ENCODE measurements around the gene ARHGEF40.
A peak's percentile ranks its signal among the peaks of the same experiment; 100 is the strongest.

The ARHGEF40 gene

DNA sequence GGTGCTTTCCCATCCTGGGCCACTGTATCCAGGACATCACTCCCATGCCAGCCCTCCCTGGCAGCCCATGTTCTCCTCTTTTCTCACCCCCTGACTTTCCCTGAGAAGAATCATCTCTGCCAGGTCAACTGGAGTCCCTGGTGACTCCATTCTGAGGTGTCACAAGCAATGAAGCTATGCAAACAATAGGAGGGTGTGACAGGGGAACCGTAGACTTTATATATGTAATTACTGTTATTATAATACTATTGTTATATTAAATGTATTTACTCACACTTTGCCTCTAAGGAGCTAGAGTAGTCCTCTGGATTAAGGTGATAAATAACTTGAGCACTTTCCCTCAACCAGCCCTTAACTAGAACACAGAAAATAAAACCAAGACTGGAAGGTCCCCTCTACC, 19.2 kb downstream of the ARHGEF40 start:
- H3K9me3 ChIP-seq (ENCODE audit: control insufficient read depth, low read length) = no peaks in the 10 kb centered on the region
- peaks cover 27% of the 10 kb centered on the region for H3K4me1 ChIP-seq (ENCODE audit: control insufficient read depth, insufficient read depth, low read length)
- H3K4me3 ChIP-seq (ENCODE audit: low read length) = no peak overlapping the region
- no peak overlapping the region for H3K9ac ChIP-seq (ENCODE audit: low read length)
- peaks cover 63% of the 10 kb centered on the region for H3K36me3 ChIP-seq (ENCODE audit: control insufficient read depth, insufficient read depth, low read length, severe bottlenecking)
- no peak for DNase-seq (ENCODE audit: low read depth)
- no peaks in the 10 kb centered on the region for H3K27me3 ChIP-seq (replicated peaks; ENCODE audit: control insufficient read depth, insufficient read depth, low read length)

DNA sequence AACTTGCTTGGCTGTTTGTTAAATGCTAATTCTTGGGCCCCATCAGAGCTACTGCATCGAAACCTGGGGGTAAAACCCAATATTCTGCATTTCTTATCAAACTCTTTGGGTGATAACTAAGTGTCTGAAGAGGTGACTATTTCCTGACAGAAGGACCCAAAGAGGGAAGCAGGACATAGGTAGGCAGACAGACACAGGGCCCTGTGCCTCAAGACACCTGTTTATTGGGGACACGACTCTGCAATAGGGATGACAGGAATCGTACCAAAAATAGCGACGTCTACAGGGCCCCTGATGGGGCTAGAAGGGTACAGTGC, 19.7 kb downstream of the ARHGEF40 start:
- H3K4me3 ChIP-seq (ENCODE audit: low read length) = no peak overlapping the region
- peaks cover 57% of the 10 kb centered on the region for H3K36me3 ChIP-seq (ENCODE audit: control insufficient read depth, insufficient read depth, low read length, severe bottlenecking)
- no peak overlapping the region for H3K9ac ChIP-seq (ENCODE audit: low read length)
- DNase-seq (ENCODE audit: low read depth) = no peak
- H3K27me3 ChIP-seq (replicated peaks; ENCODE audit: control insufficient read depth, insufficient read depth, low read length) = no peaks in the 10 kb centered on the region
- no peaks in the 10 kb centered on the region for H3K9me3 ChIP-seq (ENCODE audit: control insufficient read depth, low read length)
- H3K4me1 ChIP-seq (ENCODE audit: control insufficient read depth, insufficient read depth, low read length) = peaks cover 21% of the 10 kb centered on the region

DNA sequence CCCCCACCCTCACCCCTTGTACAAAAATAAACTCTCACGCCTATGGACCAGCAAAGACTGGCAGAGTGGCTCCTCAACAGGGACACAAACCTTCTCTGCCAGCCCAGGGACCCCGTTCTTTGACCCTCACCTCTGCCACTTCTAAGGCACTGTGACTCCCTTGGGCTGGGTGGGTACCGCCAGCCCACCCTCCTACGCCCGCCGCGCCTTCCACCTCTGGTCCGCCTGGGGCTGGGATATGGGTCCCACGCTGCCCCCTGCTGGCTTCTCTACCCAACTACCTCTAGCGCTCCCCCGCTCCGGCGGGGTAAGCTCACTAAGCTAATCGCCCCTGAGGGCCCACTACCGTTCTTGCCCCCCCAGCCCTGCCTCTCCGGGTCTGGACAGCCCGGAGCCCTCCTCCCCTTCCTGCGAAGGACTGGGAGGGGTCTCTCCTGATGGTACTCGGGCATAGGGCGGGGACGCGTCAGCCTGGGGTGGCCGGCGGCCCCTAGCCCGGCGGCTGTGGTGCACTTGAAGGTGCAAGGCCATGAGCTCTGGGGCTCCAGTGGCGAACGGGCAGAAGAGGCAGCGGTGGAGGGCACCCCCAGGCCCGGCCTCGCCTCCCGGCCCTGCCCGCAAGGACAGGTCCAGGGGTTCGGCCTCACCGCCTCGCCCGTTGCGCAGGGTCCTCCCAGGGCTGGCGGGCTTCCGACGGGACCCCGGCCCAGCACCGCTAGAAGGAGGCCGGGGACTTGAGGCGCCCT, 20.3 kb downstream of the ARHGEF40 start:
- H3K4me3 ChIP-seq (ENCODE audit: low read length) = no peak overlapping the region
- peaks cover 16% of the 10 kb centered on the region for H3K4me1 ChIP-seq (ENCODE audit: control insufficient read depth, insufficient read depth, low read length)
- H3K36me3 ChIP-seq (ENCODE audit: control insufficient read depth, insufficient read depth, low read length, severe bottlenecking) = peaks cover 54% of the 10 kb centered on the region
- H3K9me3 ChIP-seq (ENCODE audit: control insufficient read depth, low read length) = no peaks in the 10 kb centered on the region
- no peaks in the 10 kb centered on the region for H3K27me3 ChIP-seq (replicated peaks; ENCODE audit: control insufficient read depth, insufficient read depth, low read length)
- DNase-seq (ENCODE audit: low read depth) = peak; percentile 41
- H3K9ac ChIP-seq (ENCODE audit: low read length) = no peak overlapping the region

DNA sequence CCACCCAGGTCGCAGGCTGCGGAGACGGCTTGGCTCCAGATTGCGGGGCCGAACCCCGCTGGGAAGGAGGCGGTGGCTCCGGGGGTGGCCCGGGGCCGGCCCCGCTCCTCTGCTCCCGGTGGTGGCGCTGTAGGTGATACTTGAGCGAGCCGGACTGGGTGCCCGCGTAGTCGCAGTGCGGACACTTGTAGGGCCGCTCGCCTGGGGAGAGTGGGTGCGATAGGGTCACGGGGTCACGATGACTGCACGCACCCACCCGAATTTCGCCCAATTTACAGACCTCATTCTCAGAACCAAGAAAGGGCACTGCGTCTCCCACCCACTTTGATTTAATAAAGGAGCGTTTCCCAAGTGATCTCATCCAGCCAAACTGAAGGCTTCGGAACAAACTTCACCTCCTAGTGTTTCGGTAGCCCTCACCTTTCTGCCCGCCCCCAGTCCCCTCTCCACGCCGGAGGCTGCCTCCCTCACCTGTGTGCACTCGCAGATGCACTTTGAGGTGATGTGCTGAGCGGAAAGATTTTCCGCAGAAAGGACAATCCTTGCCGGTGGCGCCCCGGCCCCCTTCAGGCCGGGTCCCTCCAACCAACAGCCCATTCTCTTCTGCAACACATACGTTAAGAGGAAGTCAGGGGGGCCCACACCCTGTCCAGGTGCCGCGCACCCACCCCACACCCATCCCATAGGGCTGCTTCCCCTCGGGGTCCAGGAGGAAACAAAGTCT, 21.0 kb downstream of the ARHGEF40 start:
- peaks cover 12% of the 10 kb centered on the region for H3K4me1 ChIP-seq (ENCODE audit: control insufficient read depth, insufficient read depth, low read length)
- no peak for DNase-seq (ENCODE audit: low read depth)
- no peak overlapping the region for H3K9ac ChIP-seq (ENCODE audit: low read length)
- H3K36me3 ChIP-seq (ENCODE audit: control insufficient read depth, insufficient read depth, low read length, severe bottlenecking) = peaks cover 46% of the 10 kb centered on the region
- no peaks in the 10 kb centered on the region for H3K9me3 ChIP-seq (ENCODE audit: control insufficient read depth, low read length)
- H3K27me3 ChIP-seq (replicated peaks; ENCODE audit: control insufficient read depth, insufficient read depth, low read length) = no peaks in the 10 kb centered on the region
- H3K4me3 ChIP-seq (ENCODE audit: low read length) = no peak overlapping the region

DNA sequence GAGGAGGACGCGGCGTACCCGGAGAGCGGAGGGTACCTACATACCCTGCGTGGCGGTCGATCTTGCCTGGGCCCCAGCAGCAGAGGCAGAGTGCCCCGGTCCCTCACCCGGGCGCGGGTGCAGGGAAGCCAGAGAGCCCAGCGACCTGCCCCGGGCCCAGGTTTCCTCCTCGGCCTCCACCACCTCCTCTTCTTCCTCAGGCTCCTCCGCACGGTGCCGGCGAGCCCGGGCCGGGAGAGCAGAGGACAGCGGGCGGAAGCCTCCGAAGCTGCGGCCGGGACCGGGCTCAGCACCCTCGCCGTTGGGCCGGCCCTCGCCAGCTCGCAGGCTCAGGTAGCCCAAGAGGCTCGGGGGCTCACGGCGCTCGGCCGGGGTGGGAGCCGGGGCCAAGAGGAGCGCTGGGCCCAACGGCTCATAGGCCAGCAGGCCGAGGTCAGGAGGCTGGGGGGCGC, 21.7 kb downstream of the ARHGEF40 start:
- Histone ChIP-seq H3K36me3 (ENCODE audit: control insufficient read depth, insufficient read depth, low read length, severe bottlenecking) (peaks cover 39% of the 10 kb centered on the region), H3K9ac (ENCODE audit: low read length) (peak overlapping the region; percentile 25), H3K9me3 (ENCODE audit: control insufficient read depth, low read length) (no peaks in the 10 kb centered on the region), H3K27me3 (replicated peaks; ENCODE audit: control insufficient read depth, insufficient read depth, low read length) (no peaks in the 10 kb centered on the region), H3K4me3 (ENCODE audit: low read length) (no peak overlapping the region), H3K4me1 (ENCODE audit: control insufficient read depth, insufficient read depth, low read length) (peaks cover 18% of the 10 kb centered on the region)
- DNase-seq (ENCODE audit: low read depth) = no peak

DNA sequence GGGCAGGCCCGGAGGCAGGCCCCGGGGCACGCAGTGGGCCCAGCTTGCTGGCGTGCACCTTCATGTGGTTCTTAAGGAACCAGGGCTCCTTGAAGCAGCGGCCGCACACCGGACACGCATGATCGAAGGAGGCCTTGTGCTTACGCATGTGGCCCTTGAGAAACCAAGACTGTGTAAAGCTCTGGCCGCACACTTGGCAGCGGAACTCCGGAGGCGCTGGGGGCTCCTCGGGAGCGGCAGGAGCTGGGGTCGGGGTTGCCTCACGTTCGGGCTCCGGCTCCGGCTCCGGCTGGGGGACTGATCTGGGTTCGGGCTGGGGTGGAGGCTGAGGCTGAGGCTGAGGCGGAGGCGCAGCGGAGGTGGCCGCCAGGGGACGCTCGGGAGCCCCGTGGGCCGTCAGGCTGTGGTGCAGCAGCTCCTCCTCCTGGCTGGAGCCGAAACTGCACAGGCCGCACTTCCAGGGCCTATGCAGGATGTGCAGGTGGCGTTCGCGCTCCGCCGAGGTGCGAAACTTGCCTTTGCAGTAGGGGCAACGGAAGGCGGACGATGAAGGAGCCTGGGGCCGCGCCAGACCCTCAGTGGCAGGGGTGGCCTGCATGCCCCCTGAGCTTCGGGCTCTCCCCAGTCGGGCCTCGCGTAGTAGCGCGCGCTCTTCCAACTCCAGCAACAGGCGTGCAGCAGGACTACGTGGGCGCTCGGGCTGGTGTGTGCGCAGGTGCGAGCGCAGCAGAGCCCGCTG, 22.3 kb downstream of the ARHGEF40 start:
- Histone ChIP-seq H3K36me3 (ENCODE audit: control insufficient read depth, insufficient read depth, low read length, severe bottlenecking) (peaks cover 34% of the 10 kb centered on the region), H3K4me3 (ENCODE audit: low read length) (no peak overlapping the region), H3K27me3 (replicated peaks; ENCODE audit: control insufficient read depth, insufficient read depth, low read length) (no peaks in the 10 kb centered on the region)

DNA sequence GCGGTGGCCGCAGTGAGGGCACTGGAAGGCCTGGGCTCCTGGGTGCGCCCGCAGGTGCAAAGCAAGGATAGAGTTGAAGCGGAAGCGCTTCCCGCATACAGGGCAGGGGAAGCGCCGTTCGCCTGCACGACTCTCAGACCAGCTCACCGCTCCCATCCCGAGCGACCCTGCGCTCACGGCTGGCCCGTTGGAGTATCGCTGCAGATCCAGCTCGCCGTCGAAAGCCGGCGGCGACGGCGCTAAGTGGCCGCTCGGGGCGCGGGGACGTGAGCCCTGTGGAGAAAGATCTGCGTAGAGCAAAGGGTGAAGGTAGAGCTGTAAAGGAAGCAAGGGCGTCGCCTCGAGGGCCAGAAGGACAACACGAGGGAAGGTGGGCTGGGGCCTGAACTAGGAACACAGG, 22.9 kb downstream of the ARHGEF40 start:
- DNase-seq (ENCODE audit: low read depth) = no peak
- Histone ChIP-seq H3K9ac (ENCODE audit: low read length) (no peak overlapping the region), H3K36me3 (ENCODE audit: control insufficient read depth, insufficient read depth, low read length, severe bottlenecking) (peaks cover 31% of the 10 kb centered on the region), H3K27me3 (replicated peaks; ENCODE audit: control insufficient read depth, insufficient read depth, low read length) (no peaks in the 10 kb centered on the region), H3K9me3 (ENCODE audit: control insufficient read depth, low read length) (no peaks in the 10 kb centered on the region), H3K4me1 (ENCODE audit: control insufficient read depth, insufficient read depth, low read length) (peaks cover 18% of the 10 kb centered on the region), H3K4me3 (ENCODE audit: low read length) (no peak overlapping the region)

More for the DNA sequence above, 22.3 kb downstream of the ARHGEF40 start:
- DNase-seq (ENCODE audit: low read depth) = peak; percentile 80
- Histone ChIP-seq H3K9me3 (ENCODE audit: control insufficient read depth, low read length) (no peaks in the 10 kb centered on the region), H3K9ac (ENCODE audit: low read length) (peak overlapping the region; percentile 25), H3K4me1 (ENCODE audit: control insufficient read depth, insufficient read depth, low read length) (peaks cover 17% of the 10 kb centered on the region)

DNA sequence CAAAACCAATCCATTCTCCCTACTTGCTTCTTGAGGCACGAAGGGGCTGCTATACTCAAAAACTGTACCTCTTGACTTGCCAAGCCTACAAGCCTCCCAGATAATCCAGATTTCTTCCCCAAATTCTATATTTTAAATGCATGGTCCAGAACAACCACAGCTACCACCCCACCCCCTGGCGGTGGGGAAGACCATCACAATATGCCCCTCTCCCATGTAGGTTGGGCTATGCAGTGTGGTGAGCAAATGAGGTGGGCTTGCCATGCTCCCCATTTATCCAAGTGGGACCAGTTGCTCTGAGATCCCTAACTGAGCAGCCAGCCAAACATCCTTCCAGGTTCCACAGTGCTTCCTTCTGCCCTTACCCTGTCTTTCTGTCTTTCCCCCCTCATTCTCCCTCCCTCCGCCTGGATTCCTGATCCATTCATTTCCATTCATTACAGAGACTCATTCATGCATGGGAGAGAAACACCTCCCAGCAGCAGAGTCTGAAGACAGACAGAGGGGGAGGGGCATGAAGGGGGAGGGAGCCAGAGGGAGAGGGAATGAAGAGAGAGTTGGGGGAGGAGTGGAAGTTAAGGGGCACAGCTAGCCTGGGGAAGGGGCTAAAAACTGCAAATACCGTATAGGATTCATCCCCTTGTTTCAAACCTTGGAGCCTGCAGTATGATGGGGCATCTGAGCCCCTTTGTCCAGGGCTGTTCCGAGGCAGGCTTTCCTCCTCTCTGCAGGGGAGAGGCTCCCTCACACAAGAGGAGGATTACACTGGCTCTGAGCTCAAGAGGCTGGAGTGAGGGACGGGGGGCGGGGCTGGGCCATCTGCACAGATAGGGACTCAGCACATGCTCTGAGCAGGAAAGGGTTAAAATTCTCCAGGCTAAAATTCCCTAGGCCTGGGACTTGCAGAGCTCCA, 23.9 kb downstream of the ARHGEF40 start:
- Histone ChIP-seq H3K4me1 (ENCODE audit: control insufficient read depth, insufficient read depth, low read length) (peaks cover 21% of the 10 kb centered on the region), H3K36me3 (ENCODE audit: control insufficient read depth, insufficient read depth, low read length, severe bottlenecking) (peaks cover 24% of the 10 kb centered on the region), H3K27me3 (replicated peaks; ENCODE audit: control insufficient read depth, insufficient read depth, low read length) (no peaks in the 10 kb centered on the region), H3K4me3 (ENCODE audit: low read length) (no peak overlapping the region), H3K9ac (ENCODE audit: low read length) (no peak overlapping the region), H3K9me3 (ENCODE audit: control insufficient read depth, low read length) (no peaks in the 10 kb centered on the region)
- DNase-seq (ENCODE audit: low read depth) = peak; percentile 32

DNA sequence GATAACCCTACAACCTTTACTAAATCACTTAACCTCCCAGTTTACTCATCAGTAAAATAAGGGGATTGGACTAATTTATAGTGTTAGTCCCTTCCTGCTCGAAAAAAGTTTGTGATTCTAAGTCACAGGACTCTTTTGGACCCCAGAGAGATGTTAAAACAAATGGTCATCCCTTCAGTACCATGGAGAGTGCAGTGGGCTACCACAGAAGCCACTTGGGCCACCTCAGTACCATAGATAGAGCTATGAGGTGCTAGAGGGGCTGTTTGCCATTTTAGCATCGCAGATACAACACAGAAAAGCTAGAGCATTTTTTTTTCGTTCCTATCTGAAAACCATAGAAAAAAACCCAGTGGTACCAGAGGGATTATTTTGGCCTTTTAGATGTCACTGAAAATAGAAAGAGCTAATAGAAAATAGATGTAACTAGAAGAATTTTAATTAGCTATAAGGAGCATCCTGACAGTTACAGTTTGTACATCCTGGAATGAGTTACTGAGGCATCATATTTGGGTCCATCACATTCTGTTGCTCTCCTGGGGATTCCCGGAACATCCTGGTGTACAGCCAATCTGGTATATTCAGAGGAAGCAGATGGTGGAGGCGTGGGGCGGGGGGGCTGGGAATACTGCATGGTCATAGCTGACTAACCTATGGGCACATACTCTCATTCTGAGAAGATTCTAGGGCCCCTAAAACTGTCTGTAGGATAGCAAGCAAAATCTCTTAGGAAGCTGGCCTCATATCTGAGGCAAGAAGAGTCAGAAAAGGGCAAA, 25.5 kb downstream of the ARHGEF40 start:
- no peaks in the 10 kb centered on the region for H3K27me3 ChIP-seq (replicated peaks; ENCODE audit: control insufficient read depth, insufficient read depth, low read length)
- H3K9ac ChIP-seq (ENCODE audit: low read length) = no peak overlapping the region
- H3K9me3 ChIP-seq (ENCODE audit: control insufficient read depth, low read length) = no peaks in the 10 kb centered on the region
- peaks cover 28% of the 10 kb centered on the region for H3K4me1 ChIP-seq (ENCODE audit: control insufficient read depth, insufficient read depth, low read length)
- peaks cover 10% of the 10 kb centered on the region for H3K36me3 ChIP-seq (ENCODE audit: control insufficient read depth, insufficient read depth, low read length, severe bottlenecking)
- no peak overlapping the region for H3K4me3 ChIP-seq (ENCODE audit: low read length)
- DNase-seq (ENCODE audit: low read depth) = peak; percentile 34

DNA sequence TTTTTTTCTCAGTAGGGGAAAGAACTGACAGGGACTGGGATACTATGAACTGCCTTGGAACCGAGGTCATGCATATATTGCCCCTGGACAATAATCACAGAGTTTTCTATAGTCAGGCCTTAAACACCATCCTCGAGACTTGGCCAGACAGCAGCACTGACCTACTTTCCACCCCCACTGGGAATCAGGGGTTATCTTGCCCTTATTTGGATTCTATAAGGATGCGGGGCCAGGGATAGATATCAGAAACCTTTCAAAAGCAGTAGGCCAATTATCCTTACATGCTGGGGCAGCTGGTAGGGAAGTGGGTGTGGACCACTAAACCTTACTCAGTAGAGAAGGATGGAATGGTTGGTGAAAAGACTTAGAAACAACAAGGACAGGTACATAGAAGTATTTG, 26.3 kb downstream of the ARHGEF40 start:
- DNase-seq (ENCODE audit: low read depth) = no peak
- H3K4me1 ChIP-seq (ENCODE audit: control insufficient read depth, insufficient read depth, low read length) = peaks cover 31% of the 10 kb centered on the region
- no peaks in the 10 kb centered on the region for H3K27me3 ChIP-seq (replicated peaks; ENCODE audit: control insufficient read depth, insufficient read depth, low read length)
- H3K9ac ChIP-seq (ENCODE audit: low read length) = no peak overlapping the region
- H3K9me3 ChIP-seq (ENCODE audit: control insufficient read depth, low read length) = no peaks in the 10 kb centered on the region
- H3K4me3 ChIP-seq (ENCODE audit: low read length) = no peak overlapping the region
- peaks cover 3% of the 10 kb centered on the region for H3K36me3 ChIP-seq (ENCODE audit: control insufficient read depth, insufficient read depth, low read length, severe bottlenecking)

Data from adipocyte (in vitro differentiated cells).